IMR-90 (cell line): ENCODE measurements around the gene AVPR1A.

Experiments
- CTCF ChIP-seq: conservative IDR thresholded peaks from 2 replicates; pipeline ENCODE4 v1.5.1; 2012; ENCODE audit warnings: mild to moderate bottlenecking, low read depth, low read length, improper control_type of control experiment
- FOS ChIP-seq: fragments of 150-350 bp; IDR thresholded peaks from 2 replicates; pipeline ENCODE4 v1.6.1; 2016; ENCODE audit warnings: low read depth, low read length
- RAD21 ChIP-seq: IDR thresholded peaks from 2 replicates; pipeline ENCODE4 v1.6.1; 2012; ENCODE audit warnings: low read length, improper control_type of control experiment

GRCh38 chr12:63170321-63170720, 19.3 kb upstream of the AVPR1A start:
- TF ChIP-seq FOS (no peak), RAD21 (no peak), CTCF (no peak)
